Duodenal mucosa (tissue), 2 donors: ENCODE results near the gene BNIP3.

Source experiments
- H3K27ac ChIP-seq: one replicate; pipeline ENCODE4 v1.7.0; 2013; ENCODE audit warnings: low read depth, low read length
- H3K27me3 ChIP-seq, 2 donors: one replicate each; pipeline ENCODE4 v1.7.0; 2013; ENCODE audit warnings: low read length in 2 of 2, control low read depth in 1 of 2; ENCODE audit not compliant: insufficient read depth in 2 of 2, control insufficient read depth in 1 of 2
- H3K36me3 ChIP-seq, 2 donors: one replicate each; pipeline ENCODE4 v1.7.0; 2013; ENCODE audit warnings: low read length in 2 of 2, control low read depth in 1 of 2; ENCODE audit not compliant: insufficient read depth in 2 of 2, control insufficient read depth in 1 of 2
- H3K4me1 ChIP-seq, 2 donors: one replicate each; pipeline ENCODE4 v1.7.0; 2013; ENCODE audit warnings: low read length in 2 of 2, control low read depth in 1 of 2; ENCODE audit not compliant: insufficient read depth in 2 of 2, control insufficient read depth in 1 of 2
- H3K4me3 ChIP-seq, 2 donors: one replicate each; pipeline ENCODE4 v1.7.0; 2013; ENCODE audit warnings: low read length in 2 of 2, low read depth in 1 of 2
- H3K9ac ChIP-seq, 2 donors: one replicate each; pipeline ENCODE4 v1.7.0; 2013; ENCODE audit warnings: low read length in 2 of 2, low read depth in 1 of 2
- H3K9me3 ChIP-seq, 2 donors: one replicate each; pipeline ENCODE4 v1.7.0; 2013; ENCODE audit warnings: low read length in 2 of 2, control low read depth in 1 of 2; ENCODE audit not compliant: control insufficient read depth in 1 of 2

Gene BNIP3

DNA sequence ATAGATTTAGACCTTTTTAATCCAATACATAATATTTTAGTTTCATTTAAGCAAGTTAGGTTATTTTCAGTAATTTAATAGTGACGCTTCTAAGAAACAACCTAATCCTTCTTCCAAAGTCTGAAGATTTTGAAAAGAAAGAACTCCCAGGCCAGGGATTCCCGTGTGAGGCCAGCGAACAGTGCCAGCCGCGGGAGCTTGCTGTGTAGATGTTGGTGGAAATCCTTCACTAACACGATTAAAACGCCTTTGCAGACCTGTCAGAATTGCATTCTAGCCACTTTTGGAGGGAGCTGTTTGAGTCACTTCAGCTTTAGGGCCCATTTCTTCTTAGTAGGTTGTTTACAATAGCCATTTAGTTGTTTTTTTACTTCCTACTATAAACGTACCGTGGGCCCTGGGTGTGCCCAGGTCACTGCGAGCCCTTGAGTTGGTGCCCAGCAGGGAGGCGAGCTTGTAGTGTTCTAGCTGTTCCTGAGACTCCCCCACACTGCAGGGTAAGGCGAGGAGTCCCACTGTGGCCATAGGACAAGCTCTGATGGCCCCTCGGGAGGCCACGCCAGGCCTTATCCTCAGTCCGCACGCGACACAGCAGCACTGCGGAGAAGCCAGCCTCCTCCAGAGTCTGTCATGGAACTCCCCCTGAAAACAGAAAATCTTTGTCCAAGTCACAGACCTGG, 48.6 kb downstream of the BNIP3 start:
- H3K9me3 ChIP-seq = no peaks in the 10 kb centered on the region
- peaks cover 12 to 24% of the 10 kb centered on the region in 2 donors for H3K36me3 ChIP-seq
- no peak overlapping the region for H3K4me3 ChIP-seq
- H3K4me1 ChIP-seq = peaks cover 14 to 20% of the 10 kb centered on the region in 2 donors
- H3K27me3 ChIP-seq = no peaks in the 10 kb centered on the region
- H3K27ac ChIP-seq = no peak overlapping the region
- no peak overlapping the region for H3K9ac ChIP-seq

DNA sequence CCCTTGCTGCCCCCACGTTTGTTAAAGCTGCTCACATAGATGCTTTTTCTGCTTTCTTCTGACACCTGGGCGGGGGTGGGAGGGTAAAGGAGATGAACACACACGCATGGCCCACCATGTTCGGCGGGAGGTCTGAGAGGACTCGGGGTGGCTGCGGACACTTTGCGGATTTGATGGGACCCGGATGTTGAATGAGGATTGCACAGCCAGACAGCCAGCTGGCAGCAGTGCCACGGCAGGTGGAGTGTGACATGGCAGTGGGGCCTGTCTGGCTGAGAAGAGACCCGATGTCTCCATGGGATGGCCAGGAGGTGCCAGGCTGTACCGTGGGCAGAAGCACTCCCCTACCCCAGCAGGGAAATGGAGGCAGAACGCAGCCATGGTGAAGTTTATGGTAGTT, 49.7 kb downstream of the BNIP3 start:
- H3K27me3 ChIP-seq = no peaks in the 10 kb centered on the region
- no peaks in the 10 kb centered on the region for H3K9me3 ChIP-seq
- no peak overlapping the region for H3K27ac ChIP-seq
- H3K4me1 ChIP-seq = peaks cover 20 to 27% of the 10 kb centered on the region in 2 donors
- no peak overlapping the region for H3K9ac ChIP-seq
- H3K36me3 ChIP-seq = peaks cover 8 to 12% of the 10 kb centered on the region in 2 donors
- no peak overlapping the region for H3K4me3 ChIP-seq

DNA sequence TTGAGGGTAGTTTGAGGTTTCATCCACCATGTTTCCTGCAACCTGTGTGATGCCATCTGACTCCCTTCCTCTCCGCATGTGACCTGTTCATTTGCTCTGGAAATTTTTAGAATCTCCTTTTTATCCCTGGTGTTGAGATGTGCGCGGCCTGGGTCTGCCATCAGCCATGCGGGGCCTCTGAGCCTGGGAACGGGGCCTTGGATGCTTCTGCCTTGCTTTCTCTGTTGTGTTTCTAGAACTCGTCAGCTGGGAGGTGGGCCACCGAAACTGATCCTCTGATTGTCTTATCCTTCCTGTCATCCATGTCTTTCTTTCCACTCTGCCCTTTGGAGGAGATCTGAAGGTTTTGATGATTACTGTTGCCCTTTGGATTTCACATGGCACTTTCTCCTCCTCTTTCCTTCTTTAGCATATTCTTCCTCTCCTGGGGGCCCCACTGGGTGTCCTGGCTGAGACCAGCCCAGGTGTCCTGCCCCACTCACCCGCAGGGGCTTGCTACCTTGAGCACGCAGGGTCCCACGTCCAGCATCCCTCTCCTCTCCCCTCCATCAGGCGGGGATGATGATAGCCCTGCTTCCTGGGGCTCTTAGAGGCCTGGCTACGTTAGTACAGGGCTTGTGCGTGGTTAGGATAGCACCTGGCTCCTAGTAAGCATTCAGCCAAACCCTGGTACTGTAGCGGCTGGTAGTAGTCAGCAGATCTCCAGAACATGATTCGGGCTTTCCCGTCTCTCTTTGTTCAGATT, 51.0 kb downstream of the BNIP3 start:
- no peak overlapping the region for H3K27ac ChIP-seq

DNA sequence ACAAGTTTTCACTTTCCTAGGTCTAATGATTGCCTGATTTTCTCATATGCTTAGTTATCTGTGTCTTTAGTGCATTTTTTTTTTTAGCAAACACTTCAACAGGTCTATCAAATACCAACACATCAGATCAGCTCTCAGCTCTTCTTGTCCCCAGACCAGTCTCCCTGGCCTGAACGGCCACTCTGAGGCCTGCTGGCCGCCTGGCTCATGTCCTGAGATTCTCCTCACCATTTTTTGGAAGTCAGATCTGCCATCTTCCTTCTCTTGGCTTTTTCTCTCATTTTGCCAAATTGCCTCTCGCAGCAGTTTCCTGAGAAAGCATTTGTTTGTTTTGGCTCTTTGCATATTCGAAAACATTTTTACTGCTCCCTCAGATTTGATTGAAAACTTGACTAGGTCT, 51.6 kb downstream of the BNIP3 start:
- H3K27ac ChIP-seq = no peak overlapping the region

More for the DNA sequence above, 51.0 kb downstream of the BNIP3 start:
- H3K27me3 ChIP-seq = no peaks in the 10 kb centered on the region
- no peaks in the 10 kb centered on the region for H3K9me3 ChIP-seq
- peaks cover 4 to 13% of the 10 kb centered on the region in 2 donors for H3K36me3 ChIP-seq
- H3K4me3 ChIP-seq = no peak overlapping the region
- no peak overlapping the region for H3K9ac ChIP-seq
- H3K4me1 ChIP-seq = peaks cover 20 to 27% of the 10 kb centered on the region in 2 donors

DNA sequence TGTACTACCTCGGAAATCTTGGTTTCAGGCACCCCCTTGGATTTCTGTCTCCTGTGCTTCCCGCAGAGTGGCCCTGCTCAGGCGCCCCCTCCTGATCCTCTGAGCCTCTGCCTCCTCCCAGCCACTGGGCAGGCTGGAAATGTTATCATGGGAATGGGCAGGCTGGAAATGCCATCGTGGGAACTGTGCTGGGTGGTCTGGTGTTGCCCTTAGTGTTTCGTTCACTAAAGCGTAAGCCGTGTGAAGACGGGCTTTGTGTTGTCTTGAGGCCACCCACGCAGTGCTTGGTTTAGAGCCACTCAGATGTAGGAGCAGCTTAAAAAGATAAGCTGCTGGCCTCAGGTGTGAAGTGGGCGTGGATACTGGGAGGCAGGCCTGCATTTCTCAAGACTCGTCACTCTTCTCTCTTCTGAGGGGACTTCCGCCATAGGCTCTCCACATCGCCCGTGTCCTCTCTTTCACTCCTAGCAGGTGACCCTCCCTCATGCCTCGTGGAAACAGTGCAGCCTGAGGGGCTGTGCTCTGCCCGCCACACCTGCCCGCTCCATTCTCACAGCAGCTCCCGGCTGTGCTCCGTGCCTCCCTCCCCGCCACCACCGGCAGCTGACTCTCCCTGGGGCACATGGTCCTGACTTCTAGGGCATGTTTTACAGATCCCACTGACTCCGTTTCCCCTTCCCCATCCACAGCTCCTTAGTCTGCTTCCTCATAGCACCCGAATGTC, 52.4 kb downstream of the BNIP3 start:
- no peak overlapping the region for H3K27ac ChIP-seq
- peaks cover 0 to 5% of the 10 kb centered on the region in 2 donors for H3K9me3 ChIP-seq
- H3K4me3 ChIP-seq = no peak overlapping the region
- H3K27me3 ChIP-seq = no peaks in the 10 kb centered on the region
- peaks cover 20 to 27% of the 10 kb centered on the region in 2 donors for H3K4me1 ChIP-seq
- H3K36me3 ChIP-seq = peaks cover 4 to 5% of the 10 kb centered on the region in 2 donors
- H3K9ac ChIP-seq = no peak overlapping the region

More for the DNA sequence above, 51.6 kb downstream of the BNIP3 start:
- H3K9ac ChIP-seq = no peak overlapping the region
- peaks cover 0 to 2% of the 10 kb centered on the region in 2 donors for H3K9me3 ChIP-seq
- H3K27me3 ChIP-seq = no peaks in the 10 kb centered on the region
- no peak overlapping the region for H3K4me3 ChIP-seq
- H3K36me3 ChIP-seq = peaks cover 4 to 12% of the 10 kb centered on the region in 2 donors
- H3K4me1 ChIP-seq = peaks cover 20 to 27% of the 10 kb centered on the region in 2 donors

DNA sequence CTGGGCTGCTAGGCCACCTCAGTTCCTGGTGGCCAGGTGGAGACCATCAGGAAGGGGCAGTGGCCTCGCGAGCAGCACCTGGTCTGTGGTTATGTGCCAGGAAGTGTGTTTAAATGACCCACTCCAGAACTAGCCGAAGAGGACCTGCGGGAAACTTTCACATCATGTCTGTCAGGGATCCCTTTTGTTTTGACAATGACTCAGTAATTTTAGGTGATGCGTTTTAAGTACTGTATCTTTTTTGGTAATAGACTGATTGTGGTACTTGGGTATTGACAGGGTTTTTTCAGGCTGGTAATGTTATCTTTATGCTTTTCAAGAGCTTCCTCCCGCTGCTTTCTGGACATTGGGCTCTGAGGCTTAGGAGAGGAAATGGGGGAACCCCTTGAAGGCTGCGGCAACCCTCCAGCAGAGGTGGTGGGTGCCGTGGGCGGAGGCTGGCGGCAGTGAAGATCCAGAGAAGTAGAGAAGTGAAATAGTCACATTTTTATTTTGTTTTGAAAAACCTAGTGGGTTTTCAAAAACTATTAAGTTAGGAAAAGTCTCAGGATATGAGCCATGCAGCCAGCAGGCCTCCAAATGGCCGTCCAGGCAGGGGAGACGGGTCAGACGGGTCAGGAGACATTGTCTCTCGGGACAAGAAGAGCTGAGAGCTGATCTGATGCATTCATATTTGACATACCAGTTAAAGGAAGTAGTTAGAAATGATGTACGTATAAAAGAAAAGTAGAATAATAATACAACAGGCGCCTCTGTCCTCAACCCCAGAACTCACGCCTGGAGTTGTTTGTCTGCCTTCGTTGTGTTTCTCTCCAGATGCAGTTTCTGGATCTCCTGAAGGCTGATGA, 53.3 kb downstream of the BNIP3 start:
- Histone ChIP-seq H3K4me3 (no peak overlapping the region), H3K27ac (no peak overlapping the region), H3K27me3 (no peaks in the 10 kb centered on the region), H3K9me3 (peaks cover 0 to 5% of the 10 kb centered on the region in 2 donors), H3K9ac (no peak overlapping the region), H3K4me1 (peaks cover 20 to 26% of the 10 kb centered on the region in 2 donors), H3K36me3 (peaks cover 4 to 5% of the 10 kb centered on the region in 2 donors)

DNA sequence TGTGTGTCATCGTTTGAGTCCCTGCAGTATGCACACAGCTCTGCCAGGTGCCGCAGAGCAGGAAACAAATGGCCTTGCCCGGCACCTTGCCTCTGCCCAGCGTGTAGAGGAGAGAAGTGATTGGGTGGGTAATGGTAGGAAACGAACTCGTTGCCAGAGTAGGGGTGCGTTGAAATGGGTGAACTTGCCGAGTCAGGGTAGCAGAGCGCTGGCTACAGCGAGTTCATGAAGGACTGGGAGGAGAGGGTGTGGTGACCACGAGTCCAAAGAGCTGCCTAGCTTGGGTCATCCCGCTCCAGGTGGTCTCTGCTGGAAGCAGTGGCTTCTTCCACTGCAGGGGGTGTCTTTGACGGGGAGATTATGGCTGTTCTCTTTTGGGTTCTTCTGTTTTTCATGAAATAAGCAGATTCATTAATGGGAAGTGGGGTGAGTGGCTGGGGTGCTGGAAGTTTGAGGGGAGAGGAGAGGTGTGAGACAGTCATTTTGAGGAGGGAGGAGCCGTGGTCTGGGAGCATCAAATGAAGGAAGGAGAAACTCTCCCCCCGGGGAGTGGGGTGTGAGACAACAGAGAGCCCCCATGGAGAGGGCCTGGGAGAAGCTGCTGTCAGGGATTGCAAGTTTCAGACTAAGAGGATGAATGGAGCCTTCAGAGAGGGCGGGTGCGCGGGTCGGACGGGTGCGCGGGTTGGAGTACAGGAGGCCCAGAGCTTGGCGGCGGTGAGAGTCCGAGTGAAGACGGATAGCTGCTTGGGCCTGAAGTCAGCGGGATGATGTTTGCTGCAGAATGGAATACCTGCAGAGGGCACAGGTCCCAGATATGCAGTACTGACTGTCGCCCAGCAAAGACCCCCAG, 54.8 kb downstream of the BNIP3 start:
- Histone ChIP-seq H3K27me3 (no peaks in the 10 kb centered on the region), H3K9ac (no peak overlapping the region), H3K4me1 (peaks cover 10 to 17% of the 10 kb centered on the region in 2 donors), H3K36me3 (peaks cover 4 to 5% of the 10 kb centered on the region in 2 donors), H3K9me3 (peaks cover 0 to 5% of the 10 kb centered on the region in 2 donors), H3K27ac (no peak overlapping the region), H3K4me3 (no peak overlapping the region)

DNA sequence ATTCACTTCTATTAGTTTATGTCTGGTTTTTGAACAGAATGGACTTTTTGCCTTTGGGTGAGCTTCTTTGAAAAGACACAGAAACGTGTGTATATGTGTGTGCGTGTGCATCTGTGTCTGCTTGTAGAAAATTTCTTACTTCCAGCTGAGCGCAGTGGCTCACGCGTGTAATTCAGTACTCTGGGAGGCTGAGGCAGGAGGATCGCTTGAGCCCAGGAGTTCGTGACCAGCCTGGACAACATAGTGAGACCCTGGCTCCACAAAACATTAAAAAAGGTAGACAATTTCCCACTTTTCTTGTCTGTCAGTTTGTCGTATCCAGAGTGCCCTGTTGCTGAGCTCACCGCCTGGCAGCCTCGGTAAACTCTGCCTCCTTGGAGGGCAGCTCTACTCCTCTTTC, 55.5 kb downstream of the BNIP3 start:
- H3K27me3 ChIP-seq = no peaks in the 10 kb centered on the region
- no peak overlapping the region for H3K27ac ChIP-seq
- peaks cover 0 to 5% of the 10 kb centered on the region in 2 donors for H3K9me3 ChIP-seq
- H3K4me1 ChIP-seq = peaks cover 6 to 12% of the 10 kb centered on the region in 2 donors
- H3K9ac ChIP-seq = no peak overlapping the region
- peaks cover 4 to 5% of the 10 kb centered on the region in 2 donors for H3K36me3 ChIP-seq
- no peak overlapping the region for H3K4me3 ChIP-seq

DNA sequence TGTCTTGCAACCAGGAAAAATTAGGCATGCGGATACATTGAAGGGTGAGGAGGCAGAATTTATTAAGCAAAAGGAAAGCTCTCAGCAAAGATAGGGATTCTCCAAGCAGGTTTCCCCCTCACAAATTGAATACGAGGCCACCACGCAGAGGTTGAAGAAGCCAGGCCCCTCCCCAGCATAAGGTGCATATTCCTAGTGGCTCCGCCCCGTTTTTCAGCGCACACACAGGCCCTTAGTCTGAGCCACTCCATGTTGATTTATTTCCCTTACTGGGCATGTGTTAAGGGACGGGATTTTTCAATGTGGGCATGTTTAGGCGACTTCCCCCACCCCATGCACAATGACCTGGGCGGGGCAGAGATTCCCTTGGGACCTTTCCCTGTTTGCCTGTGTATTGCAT, 56.0 kb downstream of the BNIP3 start:
- Histone ChIP-seq H3K4me1 (peaks cover 6 to 7% of the 10 kb centered on the region in 2 donors), H3K36me3 (peaks cover 4 to 5% of the 10 kb centered on the region in 2 donors), H3K9ac (no peak overlapping the region), H3K4me3 (no peak overlapping the region), H3K9me3 (peaks cover 0 to 5% of the 10 kb centered on the region in 2 donors), H3K27me3 (no peaks in the 10 kb centered on the region), H3K27ac (no peak overlapping the region)
